ENCODE data around the gene IGLL1. TPM values are rescaled to one million over a fixed set of nuclear protein-coding genes. Genes with fewer than 3 reads are reported as not detected.
"Not testable (repeated sequence)": the region's sequence is repeated elsewhere in the genome, so short reads cannot be mapped to it uniquely, and the experiment has no call there.

IGLL1 gene
- total RNA-seq, 3 donors from 2014 or later: not detected

- not testable (repeated sequence) for ATAC-seq; H3K4me3 Mint-ChIP-seq; H3K4me1 Mint-ChIP-seq (ENCODE audit: low read depth); H3K9me3 Mint-ChIP-seq; H3K36me3 Mint-ChIP-seq (ENCODE audit: insufficient read depth); H3K27me3 Mint-ChIP-seq (ENCODE audit: low read depth); DNase-seq
These were observed 44.1 kb downstream of the IGLL1 start for GRCh38 chr22:23535790-23536661.

- Mint-ChIP-seq H3K36me3 (ENCODE audit: insufficient read depth) (no peaks in the 10 kb centered on the region), H3K27me3 (ENCODE audit: low read depth) (peaks cover 5% of the 10 kb centered on the region), H3K4me3 (no peak overlapping the region), H3K9me3 (no peaks in the 10 kb centered on the region), H3K4me1 (ENCODE audit: low read depth) (peaks cover 8% of the 10 kb centered on the region)
- no peak for ATAC-seq
- DNase-seq: no peak
These were observed 45.0 kb downstream of the IGLL1 start for GRCh38 chr22:23534851-23535717.

- H3K27me3 Mint-ChIP-seq (ENCODE audit: low read depth): peaks cover 5% of the 10 kb centered on the region
- H3K4me3 Mint-ChIP-seq: no peak overlapping the region
- DNase-seq (no peak), ATAC-seq (no peak)
- no peaks in the 10 kb centered on the region for H3K36me3 Mint-ChIP-seq (ENCODE audit: insufficient read depth)
- H3K9me3 Mint-ChIP-seq: no peaks in the 10 kb centered on the region
- H3K4me1 Mint-ChIP-seq (ENCODE audit: low read depth): peaks cover 5% of the 10 kb centered on the region
These were observed 45.8 kb downstream of the IGLL1 start for GRCh38 chr22:23534201-23534850.

- DNase-seq: no peak
- Mint-ChIP-seq H3K4me1 (ENCODE audit: low read depth) (peaks cover under 1% of the 10 kb centered on the region), H3K4me3 (no peak overlapping the region), H3K9me3 (no peaks in the 10 kb centered on the region), H3K27me3 (ENCODE audit: low read depth) (peaks cover 10% of the 10 kb centered on the region), H3K36me3 (ENCODE audit: insufficient read depth) (no peaks in the 10 kb centered on the region)
- ATAC-seq: no peak
These were observed 46.3 kb downstream of the IGLL1 start for GRCh38 chr22:23533771-23534191.

GRCh38 chr22:23533328-23533762 is 46.7 kb downstream of the IGLL1 start:
- peaks cover 10% of the 10 kb centered on the region for H3K27me3 Mint-ChIP-seq (ENCODE audit: low read depth)
- no peaks in the 10 kb centered on the region for H3K4me1 Mint-ChIP-seq (ENCODE audit: low read depth)
- peak in 1 of 2 donors; percentile 85 for ATAC-seq
- DNase-seq: no peak
- no peaks in the 10 kb centered on the region for H3K36me3 Mint-ChIP-seq (ENCODE audit: insufficient read depth)
- H3K9me3 Mint-ChIP-seq: no peaks in the 10 kb centered on the region
- no peak overlapping the region for H3K4me3 Mint-ChIP-seq

- DNase-seq (no peak), ATAC-seq (no peak)
- no peaks in the 10 kb centered on the region for H3K36me3 Mint-ChIP-seq (ENCODE audit: insufficient read depth)
- H3K27me3 Mint-ChIP-seq (ENCODE audit: low read depth): peaks cover 12% of the 10 kb centered on the region
- H3K4me3 Mint-ChIP-seq: no peak overlapping the region
- no peaks in the 10 kb centered on the region for H3K9me3 Mint-ChIP-seq
- H3K4me1 Mint-ChIP-seq (ENCODE audit: low read depth): no peaks in the 10 kb centered on the region
These were observed 47.4 kb downstream of the IGLL1 start for GRCh38 chr22:23532731-23533130.

GRCh38 chr22:23531966-23532705 is 48.0 kb downstream of the IGLL1 start:
- Mint-ChIP-seq H3K4me3 (no peak overlapping the region), H3K9me3 (no peaks in the 10 kb centered on the region)

GRCh38 chr22:23531283-23531956 is 48.7 kb downstream of the IGLL1 start:
- Mint-ChIP-seq H3K36me3 (ENCODE audit: insufficient read depth) (no peaks in the 10 kb centered on the region), H3K27me3 (ENCODE audit: low read depth) (peaks cover 12% of the 10 kb centered on the region), H3K4me3 (no peak overlapping the region), H3K9me3 (no peaks in the 10 kb centered on the region), H3K4me1 (ENCODE audit: low read depth) (no peaks in the 10 kb centered on the region)
- no peak for DNase-seq
- ATAC-seq: no peak

More at GRCh38 chr22:23531966-23532705, 48.0 kb downstream of the IGLL1 start:
- no peaks in the 10 kb centered on the region for H3K36me3 Mint-ChIP-seq (ENCODE audit: insufficient read depth)
- no peak for DNase-seq
- no peaks in the 10 kb centered on the region for H3K4me1 Mint-ChIP-seq (ENCODE audit: low read depth)
- peaks cover 12% of the 10 kb centered on the region for H3K27me3 Mint-ChIP-seq (ENCODE audit: low read depth)
- no peak for ATAC-seq

- peaks cover 12% of the 10 kb centered on the region for H3K27me3 Mint-ChIP-seq (ENCODE audit: low read depth)
- no peaks in the 10 kb centered on the region for H3K9me3 Mint-ChIP-seq
- no peaks in the 10 kb centered on the region for H3K36me3 Mint-ChIP-seq (ENCODE audit: insufficient read depth)
- ATAC-seq: no peak
- no peaks in the 10 kb centered on the region for H3K4me1 Mint-ChIP-seq (ENCODE audit: low read depth)
- DNase-seq: no peak
- H3K4me3 Mint-ChIP-seq: no peak overlapping the region
These were observed 49.3 kb downstream of the IGLL1 start for GRCh38 chr22:23530766-23531282.

- ATAC-seq (no peak), DNase-seq (no peak)
- H3K4me1 Mint-ChIP-seq (ENCODE audit: low read depth): no peaks in the 10 kb centered on the region
- no peaks in the 10 kb centered on the region for H3K36me3 Mint-ChIP-seq (ENCODE audit: insufficient read depth)
- no peak overlapping the region for H3K4me3 Mint-ChIP-seq
- H3K9me3 Mint-ChIP-seq: no peaks in the 10 kb centered on the region
- peaks cover 12% of the 10 kb centered on the region for H3K27me3 Mint-ChIP-seq (ENCODE audit: low read depth)
These were observed 50.0 kb downstream of the IGLL1 start for GRCh38 chr22:23530106-23530505.

GRCh38 chr22:23529166-23530103 is 50.7 kb downstream of the IGLL1 start:
- H3K27me3 Mint-ChIP-seq (ENCODE audit: low read depth): peaks cover 12% of the 10 kb centered on the region
- no peaks in the 10 kb centered on the region for H3K9me3 Mint-ChIP-seq
- no peaks in the 10 kb centered on the region for H3K4me1 Mint-ChIP-seq (ENCODE audit: low read depth)
- no peak for DNase-seq
- H3K36me3 Mint-ChIP-seq (ENCODE audit: insufficient read depth): no peaks in the 10 kb centered on the region
- H3K4me3 Mint-ChIP-seq: no peak overlapping the region
- ATAC-seq: no peak

- Mint-ChIP-seq H3K27me3 (ENCODE audit: low read depth) (peaks cover 19% of the 10 kb centered on the region), H3K36me3 (ENCODE audit: insufficient read depth) (no peaks in the 10 kb centered on the region), H3K4me3 (no peak overlapping the region), H3K9me3 (no peaks in the 10 kb centered on the region), H3K4me1 (ENCODE audit: low read depth) (no peaks in the 10 kb centered on the region)
- ATAC-seq (no peak), DNase-seq (no peak)
These were observed 51.9 kb downstream of the IGLL1 start for GRCh38 chr22:23527971-23528740.

All from activated T-cell treated with anti-CD3 and anti-CD28 coated beads, Interleukin-2, amount 50 U/mL, for 4 hours (primary cell).